Activated T-cell treated with anti-CD3 and anti-CD28 coated beads, Interleukin-2, amount 50 U/mL, for 4 hours (primary cell): Measurements from ENCODE around the gene CBLN1. TPM values are rescaled to one million over a fixed set of nuclear protein-coding genes. Genes with fewer than 3 reads are reported as not detected.
"Not testable (repeated sequence)": the region's sequence is repeated elsewhere in the genome, so short reads cannot be mapped to it uniquely, and the experiment has no call there.

Experiments used
- ATAC-seq, 2 donors: fragments of 200-7000 bp; cut with Tn5 transposase; one replicate each; pipeline ENCODE4 v1.10.0; 2021
- DNase-seq: peaks from one replicate; pipeline ENCODE4 v3.0.0-alpha.2; 2020
- H3K27me3 Mint-ChIP-seq: one replicate; pipeline ENCODE4 v1.8.0; 2021; ENCODE audit warnings: low read depth, mixed read lengths
- H3K36me3 Mint-ChIP-seq: one replicate; pipeline ENCODE4 v1.8.0; 2022; ENCODE audit warnings: mixed read lengths; ENCODE audit not compliant: insufficient read depth
- H3K4me1 Mint-ChIP-seq: one replicate; pipeline ENCODE4 v1.8.0; 2021; ENCODE audit warnings: low read depth, mixed read lengths
- H3K4me3 Mint-ChIP-seq: one replicate; pipeline ENCODE4 v1.8.0; 2021; ENCODE audit warnings: mild to moderate bottlenecking, moderate library complexity, mixed read lengths
- H3K9me3 Mint-ChIP-seq: one replicate; pipeline ENCODE4 v1.8.0; 2021; ENCODE audit warnings: mixed read lengths
- total RNA-seq, 3 donors: library from RNA; stranded (reverse); gene quantifications; one replicate each; pipeline ENCODE4 v1.2.1, GENCODE V29; 2021

Gene CBLN1
- total RNA-seq, 3 donors from 2014 or later, result not detected

- Mint-ChIP-seq H3K9me3 (no peaks in the 10 kb centered on the region), H3K4me1 (no peaks in the 10 kb centered on the region), H3K36me3 (no peaks in the 10 kb centered on the region), H3K4me3 (no peak overlapping the region), H3K27me3 (peaks cover 15% of the 10 kb centered on the region)
- no peak for DNase-seq
- no peak for ATAC-seq
Observed at GRCh38 chr16:49269201-49269600, 12.4 kb downstream of the CBLN1 start.

- ATAC-seq (no peak), DNase-seq (no peak)
- Mint-ChIP-seq H3K9me3 (no peaks in the 10 kb centered on the region), H3K4me3 (no peak overlapping the region), H3K27me3 (peaks cover 10% of the 10 kb centered on the region), H3K36me3 (no peaks in the 10 kb centered on the region), H3K4me1 (no peaks in the 10 kb centered on the region)
Observed at GRCh38 chr16:49268667-49269066, 13.0 kb downstream of the CBLN1 start.

DNA sequence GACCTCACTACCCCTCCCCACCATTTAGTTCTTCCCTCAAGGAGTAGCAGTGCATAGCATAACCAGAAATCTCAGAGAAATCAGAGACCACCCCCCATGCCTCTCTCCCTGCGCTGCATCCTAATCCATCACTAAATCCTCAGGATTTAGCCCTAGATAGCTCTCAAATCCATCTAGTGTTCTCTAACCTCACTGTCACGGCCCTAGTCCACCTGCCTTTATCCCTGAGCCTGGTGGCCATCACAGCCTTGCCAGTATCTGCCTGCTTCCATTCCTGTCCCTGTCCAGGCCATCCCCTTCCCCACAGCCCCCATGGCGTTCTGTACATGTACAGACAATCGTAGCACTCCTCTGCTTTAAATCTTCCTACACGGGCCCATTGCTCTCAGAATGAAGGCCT is 19.1 kb downstream of the CBLN1 start:
- Mint-ChIP-seq H3K9me3 (no peaks in the 10 kb centered on the region), H3K36me3 (no peaks in the 10 kb centered on the region), H3K4me3 (no peak overlapping the region), H3K4me1 (no peaks in the 10 kb centered on the region), H3K27me3 (no peaks in the 10 kb centered on the region)
- DNase-seq (no peak), ATAC-seq (no peak)

GRCh38 chr16:49261930-49262329 is 19.7 kb downstream of the CBLN1 start:
- H3K9me3 Mint-ChIP-seq, result no peaks in the 10 kb centered on the region
- no peak overlapping the region for H3K4me3 Mint-ChIP-seq
- DNase-seq (no peak), ATAC-seq (no peak)
- no peaks in the 10 kb centered on the region for H3K36me3 Mint-ChIP-seq
- H3K27me3 Mint-ChIP-seq, result no peaks in the 10 kb centered on the region
- no peaks in the 10 kb centered on the region for H3K4me1 Mint-ChIP-seq

DNA sequence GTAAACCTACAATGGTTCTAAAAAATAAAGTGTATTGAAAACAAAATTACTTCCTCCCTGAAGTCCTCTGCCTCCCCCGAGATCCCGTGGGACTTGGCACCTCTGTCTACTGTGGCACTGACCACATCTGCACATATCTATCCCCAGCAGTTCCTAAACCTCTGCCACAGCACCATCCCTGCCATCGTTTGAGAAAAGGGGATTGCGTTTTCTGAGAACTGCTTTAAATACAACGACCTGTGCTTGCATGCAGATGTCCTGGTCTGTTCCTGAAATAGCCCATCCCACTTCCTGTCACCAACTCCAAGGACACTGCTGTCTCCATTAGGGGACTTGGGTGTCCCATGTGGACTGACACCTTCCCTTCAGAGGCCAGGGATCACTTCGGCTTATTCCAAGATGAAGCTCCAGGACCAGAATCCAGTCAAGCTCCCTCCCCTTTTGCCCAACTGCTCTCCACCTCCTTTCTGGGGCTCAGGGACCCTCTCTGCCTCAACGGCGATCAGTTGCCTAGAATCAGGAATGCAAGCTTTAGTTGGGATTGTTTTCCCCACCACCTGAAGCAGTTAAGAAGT is 20.6 kb downstream of the CBLN1 start:
- Mint-ChIP-seq H3K4me3 (no peak overlapping the region), H3K27me3 (no peaks in the 10 kb centered on the region), H3K36me3 (no peaks in the 10 kb centered on the region), H3K4me1 (no peaks in the 10 kb centered on the region), H3K9me3 (no peaks in the 10 kb centered on the region)
- ATAC-seq (no peak), DNase-seq (no peak)

DNA sequence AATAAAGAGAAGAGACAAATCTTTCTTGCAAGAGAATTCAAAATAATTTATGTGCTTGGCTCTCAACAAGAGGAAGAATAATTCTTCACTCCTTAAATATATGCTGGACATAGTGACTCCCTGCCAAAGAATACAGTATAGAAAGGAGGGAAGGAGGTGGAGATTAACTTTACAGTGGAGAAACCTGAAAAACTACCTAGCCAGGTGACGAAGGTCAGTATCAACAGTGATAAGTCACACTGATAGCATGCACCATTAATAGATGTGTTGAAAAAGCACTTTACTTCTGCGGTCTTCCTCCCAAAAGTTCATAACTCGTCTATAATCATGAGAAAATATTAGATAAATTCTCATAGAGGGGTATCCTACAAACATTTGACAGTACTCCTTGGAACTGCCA is 21.4 kb downstream of the CBLN1 start:
- Mint-ChIP-seq H3K4me3 (no peak overlapping the region), H3K27me3 (no peaks in the 10 kb centered on the region), H3K36me3 (no peaks in the 10 kb centered on the region), H3K4me1 (no peaks in the 10 kb centered on the region), H3K9me3 (no peaks in the 10 kb centered on the region)
- no peak for DNase-seq
- ATAC-seq, result no peak

- Mint-ChIP-seq H3K9me3 (no peaks in the 10 kb centered on the region), H3K36me3 (no peaks in the 10 kb centered on the region), H3K4me1 (no peaks in the 10 kb centered on the region), H3K27me3 (no peaks in the 10 kb centered on the region), H3K4me3 (no peak overlapping the region)
- DNase-seq, result no peak
- ATAC-seq, result no peak
Observed at GRCh38 chr16:49259330-49259729, 22.3 kb downstream of the CBLN1 start.

DNA sequence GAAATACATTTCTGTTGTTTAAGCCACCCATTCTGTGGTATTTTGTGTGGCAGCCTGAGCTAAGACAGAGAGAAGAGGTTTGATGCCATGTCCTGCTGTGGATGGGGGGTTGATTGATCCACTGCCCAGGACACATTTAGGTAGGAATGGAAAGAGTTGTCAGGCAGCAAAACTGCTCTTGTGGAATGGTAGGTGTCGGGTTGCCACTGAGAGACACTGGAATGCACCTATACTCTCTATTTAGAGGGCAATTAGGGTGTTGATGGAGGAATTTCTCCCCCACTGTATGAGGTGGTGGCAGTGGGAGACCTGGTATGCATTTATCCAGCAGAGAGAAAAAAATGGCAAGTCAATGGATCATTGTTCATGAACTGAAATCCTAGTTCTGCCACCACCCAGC is 30.9 kb downstream of the CBLN1 start:
- DNase-seq (no peak), ATAC-seq (no peak)
- H3K9me3 Mint-ChIP-seq, result no peaks in the 10 kb centered on the region
- peaks cover 7% of the 10 kb centered on the region for H3K27me3 Mint-ChIP-seq
- no peaks in the 10 kb centered on the region for H3K4me1 Mint-ChIP-seq
- H3K36me3 Mint-ChIP-seq, result no peaks in the 10 kb centered on the region
- no peak overlapping the region for H3K4me3 Mint-ChIP-seq

- no peaks in the 10 kb centered on the region for H3K36me3 Mint-ChIP-seq
- ATAC-seq (no peak), DNase-seq (no peak)
- no peaks in the 10 kb centered on the region for H3K9me3 Mint-ChIP-seq
- H3K4me1 Mint-ChIP-seq, result no peaks in the 10 kb centered on the region
- H3K27me3 Mint-ChIP-seq, result no peaks in the 10 kb centered on the region
- H3K4me3 Mint-ChIP-seq, result no peak overlapping the region
Observed at GRCh38 chr16:49248227-49248626, 33.4 kb downstream of the CBLN1 start.

GRCh38 chr16:49236216-49236615 is 45.4 kb downstream of the CBLN1 start:
- no peak for ATAC-seq
- Mint-ChIP-seq H3K36me3 (no peaks in the 10 kb centered on the region), H3K4me1 (no peaks in the 10 kb centered on the region), H3K9me3 (no peaks in the 10 kb centered on the region), H3K4me3 (no peak overlapping the region), H3K27me3 (no peaks in the 10 kb centered on the region)
- DNase-seq, result no peak

GRCh38 chr16:49228335-49228734 is 53.3 kb downstream of the CBLN1 start:
- not testable (repeated sequence) for H3K4me3 Mint-ChIP-seq, H3K4me1 Mint-ChIP-seq, DNase-seq, H3K36me3 Mint-ChIP-seq, H3K9me3 Mint-ChIP-seq, H3K27me3 Mint-ChIP-seq, ATAC-seq

Other genes with a start within 250 kb of the CBLN1 start
- gene C16orf78, start 92.0 kb upstream of the CBLN1 start, total RNA-seq, result not detected